Fibroblast of lung (primary cell): ENCODE data around the gene CCDC179. TPM values are rescaled to one million over a fixed set of nuclear protein-coding genes. Genes with fewer than 3 reads are reported as not detected.

ENCODE experiments used
- DNase-seq, 2 donors: peaks; one replicate each; pipeline versions ENCODE4 v3.0.0 to v3.0.0-alpha.2; 2010; ENCODE audit warnings: low read depth in 2 of 2
- H2AFZ ChIP-seq: 2 replicates; pipeline ENCODE4 v1.5.1; 2012; ENCODE audit warnings: low read length, control low read depth, inconsistent platforms
- H3K27ac ChIP-seq: 2 replicates; pipeline ENCODE4 v1.5.1; 2011; ENCODE audit warnings: low read length, control low read depth; ENCODE audit not compliant: insufficient read depth
- H3K27me3 ChIP-seq: 2 replicates; pipeline ENCODE4 v1.5.1; 2011; ENCODE audit warnings: mild to moderate bottlenecking, low read length; ENCODE audit not compliant: control insufficient read depth, insufficient read depth
- H3K36me3 ChIP-seq: 2 replicates; pipeline ENCODE4 v1.5.1; 2011; ENCODE audit warnings: low read length; ENCODE audit not compliant: control insufficient read depth, insufficient read depth
- H3K4me1 ChIP-seq: 2 replicates; pipeline ENCODE4 v1.5.1; 2011; ENCODE audit warnings: low read length; ENCODE audit not compliant: control insufficient read depth, insufficient read depth; ENCODE audit errors: extremely low read depth
- H3K4me2 ChIP-seq: 2 replicates; pipeline ENCODE4 v1.5.1; 2011; ENCODE audit warnings: low read length, control low read depth; ENCODE audit not compliant: insufficient read depth; ENCODE audit errors: extremely low read depth
- H3K4me3 ChIP-seq, 4 experiments: fragments of 200-600 bp in 1 of 4; sonication (generic) in 1 of 4; replicated peaks in 1 of 4; 2 replicates each; pipeline ENCODE4 v1.5.1; 2011 to 2016; ENCODE audit warnings: low read length in 4 of 4, low read depth in 3 of 4, mild to moderate bottlenecking in 3 of 4, control low read depth in 2 of 4, inconsistent platforms in 1 of 4, mixed read lengths in 1 of 4; ENCODE audit not compliant: insufficient read depth in 1 of 4; ENCODE audit errors: control extremely low read depth in 1 of 4
- H3K79me2 ChIP-seq: 2 replicates; pipeline ENCODE4 v1.5.1; 2012; ENCODE audit warnings: mild to moderate bottlenecking, low read length, inconsistent platforms; ENCODE audit not compliant: control insufficient read depth, insufficient read depth
- H3K9ac ChIP-seq: 2 replicates; pipeline ENCODE4 v1.5.1; 2011; ENCODE audit warnings: mild to moderate bottlenecking, low read length, control low read depth; ENCODE audit not compliant: insufficient read depth
- H3K9me3 ChIP-seq: 2 replicates; pipeline ENCODE4 v1.5.1; 2012; ENCODE audit warnings: low read depth, low read length; ENCODE audit not compliant: control insufficient read depth, insufficient read depth
- H4K20me1 ChIP-seq: 2 replicates; pipeline ENCODE4 v1.5.1; 2011; ENCODE audit warnings: low read length; ENCODE audit not compliant: control insufficient read depth, insufficient read depth; ENCODE audit errors: extremely low read depth
- CTCF ChIP-seq, 2 donors: IDR thresholded peaks in 1 of 2; conservative IDR thresholded peaks in 1 of 2; 1 replicate in 1 of 2; 2 replicates in 1 of 2; pipeline ENCODE4 v1.5.1; 2011 to 2012; ENCODE audit warnings: low read length in 2 of 2, control low read depth in 1 of 2, inconsistent platforms in 1 of 2, low read depth in 1 of 2, mild to moderate bottlenecking in 1 of 2
- EZH2 ChIP-seq: IDR thresholded peaks from 2 replicates; pipeline ENCODE4 v1.5.1; 2012; ENCODE audit warnings: low read length, control low read depth, mild to moderate bottlenecking; ENCODE audit errors: missing control alignments
- polyA minus RNA-seq: library from RNA; depleted of rRNA, polyadenylated mRNA; stranded (reverse); fragments of >200 nt; gene quantifications from 2 replicates; pipeline ENCODE4 v1.2.3, GENCODE V29; 2011; ENCODE audit warnings: low replicate concordance
- polyA plus RNA-seq, 2 donors: library from polyadenylated mRNA; depleted of rRNA in 1 of 2; stranded (reverse) in 1 of 2; unstranded in 1 of 2; fragments of >200 nt; gene quantifications; 2 replicates each; pipeline ENCODE4 v1.2.1, GENCODE V29; 2011 to 2012; ENCODE audit warnings: missing spikeins in 1 of 2
- total RNA-seq: library from RNA; depleted of rRNA; stranded (reverse); fragments of >200 nt; gene quantifications from 2 replicates; pipeline ENCODE4 v1.2.1, GENCODE V29; 2014

The CCDC179 gene
- total RNA-seq (not detected in 2 replicates), polyA plus RNA-seq (not detected in 2 replicates), polyA minus RNA-seq (not detected in 2 replicates)
- not detected in 2 replicates for polyA plus RNA-seq (2012)

- Histone ChIP-seq H3K9ac (no peak within 1 kb of the TSS), H4K20me1 (no peaks in the 10 kb centered on the region), H3K4me3 (no peak within 1 kb of the TSS), H2AFZ (no peak within 1 kb of the TSS), H3K4me1 (no peaks in the 10 kb centered on the region), H3K27ac (no peak within 1 kb of the TSS), H3K9me3 (no peaks in the 10 kb centered on the region), H3K36me3 (no peaks in the 10 kb centered on the region), H3K27me3 (no peaks in the 10 kb centered on the region), H3K79me2 (no peaks in the 10 kb centered on the region), H3K4me2 (no peak within 1 kb of the TSS)
- TF ChIP-seq EZH2 (no peak), CTCF (conservative IDR thresholded peaks at IDR 0.05 in 1 of 2, IDR thresholded peaks at IDR 0.05 in 1 of 2; ENCODE audit: low read depth in 1 of 2, low read length in 2 of 2) (no peak)
- DNase-seq, result no peak
Observed at GRCh38 chr11:22860241-22860640, at the start of gene CCDC179. CCDC179 (minus strand) TSS chr11:22860474; CDS start chr11:22860421, 53 bp downstream.

DNA sequence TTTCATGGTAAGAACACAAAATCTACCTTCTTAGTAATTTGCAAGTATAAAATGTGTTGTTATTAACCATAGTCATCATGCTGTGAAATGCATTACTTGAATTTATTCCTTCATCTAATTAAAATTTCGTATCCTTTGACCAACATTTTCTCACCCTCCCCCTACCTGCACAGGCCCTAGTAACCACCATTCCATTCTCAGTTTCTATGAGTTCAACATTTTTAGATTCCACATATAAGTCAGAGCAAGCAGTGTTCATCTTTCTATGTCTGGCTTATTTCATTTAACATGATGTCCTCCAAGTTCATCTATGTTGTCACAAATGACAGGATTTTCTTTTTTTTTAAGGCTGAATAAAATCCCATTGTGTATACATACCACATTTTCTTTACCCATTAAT is 43.5 kb upstream of the CCDC179 start:
- TF ChIP-seq EZH2 (no peak), CTCF (conservative IDR thresholded peaks at IDR 0.05 in 1 of 2, IDR thresholded peaks at IDR 0.05 in 1 of 2; ENCODE audit: low read depth in 1 of 2, low read length in 2 of 2) (no peak)
- Histone ChIP-seq H3K4me3 (no peak overlapping the region), H3K27ac (no peak overlapping the region), H3K36me3 (no peaks in the 10 kb centered on the region), H3K79me2 (no peaks in the 10 kb centered on the region), H2AFZ (no peak overlapping the region), H3K4me2 (no peak overlapping the region), H3K27me3 (no peaks in the 10 kb centered on the region), H3K9ac (no peak overlapping the region), H4K20me1 (no peaks in the 10 kb centered on the region), H3K4me1 (no peaks in the 10 kb centered on the region), H3K9me3 (no peaks in the 10 kb centered on the region)
- no peak for DNase-seq

GRCh38 chr11:22901603-22902002 is 41.3 kb upstream of the CCDC179 start:
- H3K9ac ChIP-seq, result no peak overlapping the region
- no peaks in the 10 kb centered on the region for H3K9me3 ChIP-seq
- H3K4me1 ChIP-seq, result no peaks in the 10 kb centered on the region
- no peaks in the 10 kb centered on the region for H3K27me3 ChIP-seq
- no peak overlapping the region for H3K4me2 ChIP-seq
- H2AFZ ChIP-seq, result no peak overlapping the region
- H3K79me2 ChIP-seq, result no peaks in the 10 kb centered on the region
- DNase-seq, result no peak
- H4K20me1 ChIP-seq, result no peaks in the 10 kb centered on the region
- H3K27ac ChIP-seq, result no peak overlapping the region
- no peak overlapping the region for H3K4me3 ChIP-seq
- no peaks in the 10 kb centered on the region for H3K36me3 ChIP-seq
- TF ChIP-seq CTCF (conservative IDR thresholded peaks at IDR 0.05 in 1 of 2, IDR thresholded peaks at IDR 0.05 in 1 of 2; ENCODE audit: low read depth in 1 of 2, low read length in 2 of 2) (no peak), EZH2 (no peak)
